SKM-1 (cell line): ENCODE results near the gene GLIPR1L2.
"Not testable (repeated sequence)": the region's sequence is repeated elsewhere in the genome, so short reads cannot be mapped to it uniquely, and the experiment has no call there.

ENCODE experiments used
- DNase-seq: peaks from one replicate; lab custom pipeline; 2025; ENCODE audit not compliant: unreplicated experiment; lab: John Stamatoyannopoulos, UW

The GLIPR1L2 gene

DNA sequence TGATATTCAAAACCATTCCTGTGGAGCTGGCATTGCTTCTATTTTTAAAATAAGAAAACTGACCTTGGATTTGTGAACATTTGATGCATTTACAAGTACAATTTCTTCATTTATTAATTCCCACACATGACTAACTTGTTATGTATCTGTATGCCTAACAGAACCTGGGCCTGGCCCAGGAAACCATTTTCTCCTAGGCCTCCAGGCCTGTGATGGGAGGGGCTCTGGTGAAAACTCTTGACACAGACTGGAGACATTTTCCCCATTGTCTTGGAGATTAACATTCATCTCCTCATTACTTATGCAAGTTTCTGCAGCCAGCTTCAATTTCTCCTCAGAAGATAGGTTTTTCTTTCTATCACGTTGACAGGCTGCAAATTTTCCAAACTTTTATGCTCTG lies 42.0 kb downstream of the GLIPR1L2 start:
- no peak for DNase-seq

DNA sequence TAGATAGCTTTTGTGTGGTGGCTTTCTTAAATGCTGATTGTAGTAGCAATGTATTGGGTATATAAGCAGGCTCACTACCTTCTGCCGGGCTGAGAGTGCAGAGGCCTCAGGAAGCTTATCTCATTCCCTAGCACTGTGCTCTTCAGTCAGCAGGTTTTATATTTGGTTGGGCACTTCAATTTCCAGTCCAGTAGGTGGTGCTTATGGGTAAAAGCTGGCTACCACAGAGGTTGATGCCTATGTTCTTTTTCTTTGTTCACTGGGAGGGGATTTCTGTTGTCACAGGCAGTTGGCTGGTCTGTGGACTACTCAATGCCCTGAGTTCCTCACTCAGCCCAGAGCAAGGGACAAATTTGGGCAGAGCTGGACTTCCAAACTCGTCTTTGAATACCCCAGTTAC lies 46.7 kb downstream of the GLIPR1L2 start:
- DNase-seq: no peak

DNA sequence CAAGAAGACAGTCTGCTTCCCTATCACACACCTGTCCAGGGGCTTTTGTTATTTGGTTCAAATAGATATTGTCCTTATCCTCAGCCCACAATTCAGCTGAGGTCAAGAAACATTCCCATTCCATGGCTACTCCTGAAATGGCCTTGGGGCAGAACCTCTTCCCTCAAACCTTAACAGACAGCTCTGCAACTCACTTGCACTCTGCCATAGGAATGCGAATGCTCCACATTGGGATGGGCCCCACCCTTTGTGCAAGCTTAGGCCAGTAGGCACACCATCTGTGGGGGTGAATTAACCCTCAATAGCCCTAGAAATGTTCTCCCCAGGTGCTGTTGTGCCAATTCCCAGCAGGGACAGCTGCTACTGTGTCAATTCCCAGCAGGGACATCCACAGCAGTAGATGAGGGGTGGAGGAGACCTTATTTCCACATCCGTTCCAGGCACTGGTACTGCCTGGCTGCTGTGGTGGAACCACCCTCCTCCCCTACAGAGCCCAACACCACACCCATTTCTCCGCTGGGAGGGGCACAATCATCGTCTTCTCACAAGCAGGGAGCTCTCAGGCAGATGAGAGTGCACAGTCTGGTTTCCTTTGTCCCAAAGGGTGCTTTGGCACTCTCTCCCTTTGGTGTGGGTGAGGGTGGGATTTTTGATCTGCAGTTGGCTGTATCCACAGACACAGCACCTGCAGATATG lies 47.3 kb downstream of the GLIPR1L2 start:
- DNase-seq: no peak

DNA sequence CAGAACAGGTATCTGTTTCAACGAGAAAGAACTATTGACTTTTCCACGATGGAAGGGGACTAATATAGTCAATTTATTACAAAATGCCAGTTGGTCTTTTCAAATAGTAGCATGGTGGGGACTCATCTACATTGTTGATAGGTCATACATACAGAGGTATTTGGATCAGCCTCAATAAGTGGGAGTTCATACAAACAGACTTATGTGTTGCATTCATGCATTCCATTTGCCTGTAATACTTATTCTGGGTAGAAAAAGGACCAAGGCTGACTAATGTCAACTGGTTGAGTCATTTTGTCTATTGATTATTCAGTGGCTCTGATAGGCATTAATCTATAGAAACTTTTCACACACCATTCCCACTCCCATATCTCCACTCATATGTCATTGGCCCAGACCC lies 48.2 kb downstream of the GLIPR1L2 start:
- no peak for DNase-seq

DNA sequence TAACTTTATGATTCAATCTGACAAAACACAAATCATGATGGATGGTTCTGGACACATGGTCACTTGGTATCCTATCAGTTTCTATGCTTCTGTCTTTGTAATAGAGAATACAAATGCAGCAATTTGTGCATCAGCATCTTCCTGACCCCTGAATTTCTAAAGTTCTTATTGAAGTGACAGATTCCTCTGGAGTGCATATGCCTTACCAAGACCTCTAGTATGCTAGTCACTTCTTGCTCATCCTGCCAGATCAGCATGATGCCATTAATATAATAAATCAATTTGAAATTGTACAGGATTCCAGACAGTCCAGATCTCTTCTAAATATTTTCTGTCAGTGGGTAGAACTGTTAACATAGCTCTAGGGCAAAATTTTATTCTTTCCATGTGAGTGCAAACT lies 49.0 kb downstream of the GLIPR1L2 start:
- no peak for DNase-seq

DNA sequence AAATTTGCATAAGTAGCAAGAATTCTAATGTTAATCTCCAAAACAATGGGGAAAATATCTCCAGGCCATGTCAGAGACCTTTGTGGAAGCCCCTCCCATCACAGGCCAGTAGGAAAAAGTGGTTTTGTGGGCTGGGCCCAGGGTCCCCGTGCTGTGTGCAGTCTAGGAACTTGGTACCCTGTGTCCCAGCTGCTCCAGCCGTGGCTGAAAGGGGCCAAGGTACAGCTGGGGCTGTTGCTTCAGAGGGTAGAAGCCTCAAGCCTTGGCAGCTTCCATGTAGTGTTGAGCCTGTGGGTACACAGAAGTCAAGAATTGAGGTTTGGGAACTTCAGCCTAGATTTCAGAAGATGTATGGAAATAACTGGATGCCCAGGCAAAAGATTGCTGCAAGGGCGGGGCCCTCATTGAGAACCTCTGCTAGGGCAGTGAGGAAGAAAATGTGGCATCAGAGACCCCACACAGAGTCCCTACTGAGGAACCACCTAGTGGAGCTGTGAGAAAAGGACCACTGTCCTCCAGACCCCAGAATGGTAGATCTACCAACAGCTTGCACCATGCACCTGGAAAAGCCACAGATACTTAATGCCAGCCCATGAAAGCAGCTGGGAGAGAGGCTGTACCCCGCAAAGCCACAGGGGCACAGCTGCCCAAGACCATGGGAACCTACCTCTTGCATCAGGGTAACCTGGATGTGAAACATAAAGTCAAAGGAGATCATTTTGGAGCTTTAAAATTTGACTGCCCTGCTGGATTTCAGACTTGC lies 51.0 kb downstream of the GLIPR1L2 start:
- DNase-seq: not testable (repeated sequence)

DNA sequence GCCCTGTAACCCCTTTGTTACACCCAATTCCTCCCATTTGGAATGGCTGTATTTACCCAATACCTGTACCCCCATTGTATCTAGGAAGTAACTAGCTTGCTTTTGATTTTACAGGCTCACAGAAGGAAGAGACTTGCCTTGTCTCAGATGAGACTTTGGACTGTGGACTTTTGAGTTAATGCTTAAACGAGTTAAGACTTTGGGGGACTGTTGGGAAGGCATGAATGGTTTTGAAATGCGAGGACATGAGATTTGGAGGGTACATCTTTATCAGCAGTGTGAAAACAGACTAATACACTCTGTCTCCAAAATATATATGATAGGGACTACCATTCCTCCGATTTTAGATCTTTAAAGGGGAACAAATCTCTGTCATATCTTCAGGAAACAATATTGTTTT lies 51.6 kb downstream of the GLIPR1L2 start:
- not testable (repeated sequence) for DNase-seq

DNA sequence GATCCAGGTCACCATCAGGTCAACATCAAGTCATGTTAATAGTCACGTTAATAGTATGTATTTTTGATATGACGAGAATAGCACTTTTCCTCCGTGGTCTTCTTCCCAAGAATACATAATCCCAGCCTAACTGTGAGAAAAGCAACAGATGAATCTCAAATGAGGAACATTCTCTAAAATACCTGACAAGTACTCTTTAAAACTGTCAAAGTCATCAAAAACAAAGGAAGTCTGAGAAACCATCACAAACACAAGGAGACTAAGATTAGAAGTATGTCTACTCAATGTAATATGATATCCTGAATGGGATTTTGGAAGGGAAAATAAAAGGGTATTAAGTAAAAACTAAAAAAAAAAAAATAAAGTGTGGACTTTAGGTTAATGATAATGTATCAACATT lies 52.8 kb downstream of the GLIPR1L2 start:
- DNase-seq: no peak

DNA sequence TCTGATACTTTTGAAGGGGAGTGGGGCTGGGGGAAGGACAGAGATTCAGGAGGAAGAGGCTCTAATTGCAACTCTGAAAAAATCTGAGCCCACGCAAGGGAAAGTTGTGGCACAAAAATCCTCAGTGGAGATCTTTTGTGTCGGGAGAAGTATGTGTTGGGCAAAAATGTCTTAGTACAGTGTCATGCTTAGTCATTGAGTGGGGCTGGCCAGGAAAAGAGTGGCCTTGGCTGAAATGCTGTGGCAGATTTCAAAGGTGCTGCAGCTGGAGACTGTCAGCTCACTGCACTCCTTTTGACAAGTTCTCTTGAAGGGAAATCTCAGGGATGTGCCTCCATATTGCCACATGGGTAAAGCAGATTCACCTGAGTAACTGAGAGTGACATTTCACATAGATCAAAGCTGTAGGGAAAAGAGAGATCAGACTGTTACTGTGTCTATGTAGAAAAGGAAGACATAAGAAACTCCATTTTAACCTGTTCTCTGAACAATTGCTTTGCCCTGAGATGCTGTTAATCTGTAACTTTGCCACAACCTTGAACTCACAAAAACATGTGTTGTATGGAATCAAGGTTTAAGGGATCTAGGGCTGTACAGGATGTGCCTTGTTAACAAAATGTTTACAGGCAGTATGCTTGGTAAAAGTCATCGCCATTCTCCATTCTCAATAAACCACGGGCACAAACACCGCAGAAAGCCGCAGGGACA lies 53.7 kb downstream of the GLIPR1L2 start:
- DNase-seq: no peak

DNA sequence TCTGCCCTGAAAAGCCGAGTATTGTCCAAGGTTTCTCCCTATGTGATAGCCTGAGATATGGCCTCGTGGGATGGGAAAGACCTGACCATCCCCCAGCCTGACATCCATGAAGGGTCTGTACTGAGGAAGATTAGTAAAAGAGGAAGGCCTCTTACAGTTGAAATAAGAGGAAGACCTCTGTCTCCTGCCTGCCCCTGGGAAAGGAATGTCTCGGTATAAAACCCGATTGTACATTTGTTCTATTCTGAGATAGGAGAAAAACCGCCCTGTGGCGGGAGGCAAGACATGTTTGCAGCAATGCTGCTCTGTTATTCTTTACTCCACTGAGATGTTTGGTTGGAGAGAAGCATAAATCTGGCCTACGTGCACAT lies 54.2 kb downstream of the GLIPR1L2 start:
- DNase-seq: not testable (repeated sequence)

DNA sequence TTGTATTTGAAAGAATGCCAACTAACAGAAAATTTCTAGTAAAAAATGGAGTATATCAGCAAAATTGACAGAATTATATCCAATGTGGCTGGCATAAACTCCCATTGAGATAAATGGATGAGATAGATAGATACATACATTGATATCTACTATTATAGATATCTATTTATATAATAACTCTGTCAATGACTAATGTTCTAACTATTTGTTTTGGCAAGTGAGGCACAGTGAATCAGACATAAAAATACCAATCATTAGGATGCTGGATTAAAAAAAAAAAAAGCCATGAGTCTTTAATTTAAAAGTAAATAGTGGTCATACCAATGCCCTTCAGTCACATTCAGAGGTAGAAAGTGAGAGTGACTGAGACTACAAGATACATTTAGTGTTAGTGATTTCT lies 56.0 kb downstream of the GLIPR1L2 start:
- DNase-seq: no peak

DNA sequence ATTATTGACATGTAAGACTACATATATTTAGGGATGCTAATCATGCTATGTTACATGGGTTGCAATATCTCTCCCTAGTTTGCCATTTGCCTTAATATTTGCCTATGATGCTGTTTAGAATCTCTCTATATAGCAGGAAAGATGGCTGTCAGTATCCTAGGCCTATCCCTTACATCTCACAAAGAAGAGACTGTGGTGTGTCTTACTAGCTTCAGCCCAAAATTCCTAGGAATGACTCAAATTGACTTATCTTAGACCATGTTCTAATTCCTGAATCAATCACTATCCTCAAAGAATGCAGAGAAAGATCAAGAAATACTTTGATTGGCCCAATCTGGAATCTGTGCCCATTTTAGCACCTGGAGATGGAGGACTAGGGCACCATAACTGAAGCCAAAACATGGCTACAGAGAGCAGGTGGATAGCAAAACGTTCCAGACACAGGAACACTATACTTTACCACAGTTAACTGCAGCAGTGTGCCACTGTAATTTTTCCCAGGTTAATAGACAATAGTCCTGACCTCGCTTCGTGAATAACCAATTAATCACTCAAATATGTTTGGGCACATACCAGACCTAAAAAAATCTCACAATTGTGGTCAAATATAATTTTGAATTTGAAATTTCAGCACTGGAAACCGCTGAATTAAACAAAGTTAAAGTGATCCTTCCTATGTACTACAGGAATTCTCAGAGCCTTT lies 57.0 kb downstream of the GLIPR1L2 start:
- no peak for DNase-seq

DNA sequence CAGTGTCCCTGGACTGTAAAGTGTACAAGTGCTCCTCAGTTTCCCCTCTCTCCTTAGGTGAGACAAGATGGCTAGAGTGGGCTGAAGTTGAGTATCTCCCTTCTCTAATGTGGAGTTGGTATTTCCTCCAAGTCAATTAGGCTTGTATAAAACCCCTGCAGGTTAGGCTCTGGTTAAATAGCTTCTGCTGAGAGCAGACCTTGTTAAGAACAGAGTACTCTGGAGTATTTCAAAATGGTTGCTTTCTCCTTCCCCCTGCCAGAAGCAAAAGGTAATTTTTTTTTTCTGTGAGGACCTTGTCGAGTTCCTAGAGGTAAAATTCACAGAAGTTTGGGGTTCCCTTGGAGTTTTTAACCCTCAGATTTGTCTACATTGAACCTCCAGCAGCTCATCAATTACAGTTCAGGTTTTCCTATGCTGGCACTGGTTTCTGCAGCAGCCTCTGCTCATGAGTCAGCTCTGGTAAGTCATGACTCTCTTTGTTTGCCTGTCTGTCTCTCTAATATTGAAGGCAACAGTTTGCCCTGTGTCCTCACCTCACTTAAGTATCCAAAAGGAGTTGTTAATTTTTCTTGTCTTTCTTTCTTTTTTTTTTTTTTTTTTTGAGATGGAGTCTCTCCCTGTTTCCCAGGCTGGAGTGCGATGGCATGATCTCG lies 61.9 kb downstream of the GLIPR1L2 start:
- DNase-seq: no peak

DNA sequence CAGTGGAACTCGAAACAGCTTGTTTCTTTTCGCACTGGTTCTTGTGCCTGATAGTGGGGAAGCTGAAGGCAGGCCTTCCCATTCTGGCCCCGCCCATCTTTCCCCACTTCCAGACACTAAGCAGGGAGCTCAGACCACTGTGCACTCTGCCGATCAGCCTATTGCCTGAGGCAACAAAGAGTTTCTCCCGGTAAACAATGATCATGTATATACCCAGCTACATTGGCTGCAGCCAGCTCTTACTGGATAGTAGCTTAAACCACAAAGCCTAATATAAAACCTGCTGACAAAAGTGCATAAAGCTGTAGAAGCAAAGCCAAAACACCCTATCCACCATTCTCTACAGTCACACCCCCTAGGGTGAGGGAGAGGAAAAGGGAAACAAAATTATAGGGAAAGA lies 65.0 kb downstream of the GLIPR1L2 start:
- DNase-seq: no peak

DNA sequence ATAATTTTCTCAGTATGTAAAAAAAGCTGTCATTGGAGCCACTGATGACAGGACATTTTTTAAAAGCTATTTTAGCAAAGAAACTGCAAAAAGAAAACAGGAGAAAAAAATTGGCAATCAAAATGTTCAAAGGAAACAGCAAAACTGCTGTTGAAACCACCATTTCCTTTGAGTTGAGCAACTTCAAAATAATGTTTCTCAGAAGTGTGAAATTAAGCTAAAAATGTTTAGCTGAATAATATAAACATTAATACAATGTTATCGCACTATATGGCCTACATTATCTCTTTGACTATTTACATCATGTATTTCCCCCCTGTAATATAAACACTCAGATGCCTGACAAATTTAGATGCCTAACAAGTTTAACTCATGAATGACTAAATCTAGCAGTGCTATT lies 66.3 kb downstream of the GLIPR1L2 start:
- no peak for DNase-seq

DNA sequence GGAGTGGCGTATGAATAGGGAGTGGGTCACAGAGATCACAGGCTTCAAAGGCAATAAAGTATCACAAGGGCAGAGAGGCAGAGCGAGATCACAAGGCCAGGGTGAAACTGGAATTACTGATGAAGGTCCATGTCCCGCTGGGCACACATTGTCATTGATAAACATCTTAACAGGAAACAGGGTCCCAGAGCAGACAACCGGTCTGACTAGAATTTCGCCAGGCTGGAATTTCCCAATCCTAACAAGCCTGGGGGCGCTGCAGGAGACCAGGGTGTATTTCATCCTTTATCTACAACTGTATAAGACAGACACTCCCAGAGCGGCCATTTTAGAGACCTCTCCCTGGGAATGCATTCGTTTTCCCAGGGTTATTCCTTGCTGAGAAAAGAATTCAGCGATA lies 67.0 kb downstream of the GLIPR1L2 start:
- DNase-seq: not testable (repeated sequence)

DNA sequence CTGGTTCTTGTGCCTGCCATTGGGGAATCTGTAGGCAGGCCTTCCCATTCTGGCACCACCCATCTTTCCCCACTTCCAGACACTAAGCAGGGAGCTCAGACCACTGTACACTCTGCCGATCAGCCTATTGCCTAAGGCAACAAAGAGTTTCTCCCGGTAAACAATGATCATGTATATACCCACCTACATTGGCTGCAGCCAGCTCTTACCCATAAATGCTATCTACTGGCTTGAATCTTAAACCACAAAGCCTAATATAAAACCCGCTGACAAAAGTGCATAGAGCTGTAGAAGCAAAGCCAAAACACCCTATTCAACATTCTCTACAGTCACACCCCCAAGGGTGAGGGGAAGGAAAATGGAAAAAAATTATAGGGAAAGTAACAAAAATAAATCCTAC lies 68.9 kb downstream of the GLIPR1L2 start:
- DNase-seq: no peak

DNA sequence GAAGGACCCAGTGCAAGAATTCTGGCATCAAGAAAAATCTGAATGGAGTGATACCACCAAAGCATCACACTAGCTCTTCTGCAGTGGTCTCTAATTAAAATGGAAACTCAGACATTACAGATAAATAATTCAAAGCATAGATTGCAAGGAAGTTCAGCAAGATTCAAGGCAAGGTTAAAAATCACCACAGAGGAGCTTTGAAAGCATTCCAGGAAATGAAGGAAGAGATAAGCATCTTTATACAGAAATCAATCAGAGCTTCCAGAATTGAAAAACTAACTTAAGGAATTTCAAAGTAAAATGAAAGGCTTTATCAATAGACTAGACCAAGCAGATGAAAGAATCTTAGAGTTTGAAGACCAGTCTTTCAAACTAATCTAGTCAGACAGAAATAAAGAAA lies 69.3 kb downstream of the GLIPR1L2 start:
- DNase-seq: no peak

DNA sequence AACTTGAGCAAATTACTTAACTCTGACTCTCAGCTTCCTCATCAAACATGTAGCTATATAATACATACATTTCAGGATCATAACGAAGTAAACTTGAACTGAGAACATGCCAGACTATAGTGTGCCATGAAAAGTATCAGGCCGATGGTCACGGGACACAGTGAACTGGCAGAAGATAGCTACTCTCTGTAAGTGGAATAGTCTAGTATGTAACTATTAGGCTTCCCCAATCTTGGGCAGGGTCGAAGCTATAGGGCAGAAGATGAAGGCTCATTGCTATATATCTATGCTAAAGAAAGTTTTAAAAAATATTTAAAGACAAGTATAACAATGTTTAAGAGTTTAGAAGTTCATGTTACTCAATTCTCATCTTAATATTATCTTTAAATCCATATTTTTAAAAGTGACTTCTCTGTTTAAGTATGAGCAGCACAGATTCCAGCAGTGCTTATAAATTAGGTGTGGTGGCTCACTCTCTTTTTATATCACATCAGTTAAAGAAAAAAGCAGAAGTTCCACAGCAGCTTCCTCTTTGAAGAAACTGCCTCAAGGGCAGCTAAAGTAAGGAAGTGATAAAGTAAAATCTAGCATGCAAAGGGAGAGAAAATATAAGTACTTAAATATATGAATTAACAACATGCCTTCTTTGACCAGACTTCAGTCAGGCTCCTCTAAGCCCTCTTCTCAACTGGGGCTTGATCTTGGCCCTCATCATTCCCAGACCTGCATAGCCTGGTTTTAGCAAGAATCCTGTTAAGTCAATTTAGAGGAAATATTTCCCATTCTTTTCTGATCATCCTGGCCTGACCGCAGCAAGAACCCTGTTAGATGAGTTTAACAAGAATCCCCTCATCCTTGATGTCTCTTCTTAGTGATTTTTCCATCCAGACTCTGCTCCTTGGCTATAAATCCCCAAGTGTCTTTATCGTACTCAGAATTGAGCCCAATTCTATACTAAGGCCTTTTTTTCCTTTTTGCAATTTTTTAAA lies 81.3 kb downstream of the GLIPR1L2 start:
- DNase-seq: peak; percentile 64

DNA sequence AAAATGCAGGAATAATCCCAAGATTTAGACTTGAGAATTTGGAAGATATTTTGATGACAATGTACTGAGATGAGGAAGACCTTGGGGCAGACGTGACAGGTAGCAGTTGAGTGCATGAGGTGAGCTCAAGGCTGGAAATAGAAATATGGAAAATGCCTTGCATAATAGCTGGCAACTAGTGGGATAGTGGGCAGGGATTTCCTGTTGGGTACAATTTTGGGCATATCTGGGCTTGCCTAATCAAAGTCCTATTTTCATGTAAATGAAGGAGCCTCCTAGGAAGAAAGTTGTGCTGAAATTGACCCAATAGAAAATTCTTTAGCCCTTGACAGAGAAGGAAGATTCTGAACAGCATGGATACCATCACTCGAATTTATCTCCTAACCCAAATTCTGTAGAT lies 83.2 kb downstream of the GLIPR1L2 start:
- no peak for DNase-seq
